ENCODE results near the gene SBF2. TPM values are rescaled to one million over a fixed set of nuclear protein-coding genes. Genes with fewer than 3 reads are reported as not detected.

The SBF2 gene
- polyA plus RNA-seq, 1 donor from 2014 or later = 53.4 TPM

DNA sequence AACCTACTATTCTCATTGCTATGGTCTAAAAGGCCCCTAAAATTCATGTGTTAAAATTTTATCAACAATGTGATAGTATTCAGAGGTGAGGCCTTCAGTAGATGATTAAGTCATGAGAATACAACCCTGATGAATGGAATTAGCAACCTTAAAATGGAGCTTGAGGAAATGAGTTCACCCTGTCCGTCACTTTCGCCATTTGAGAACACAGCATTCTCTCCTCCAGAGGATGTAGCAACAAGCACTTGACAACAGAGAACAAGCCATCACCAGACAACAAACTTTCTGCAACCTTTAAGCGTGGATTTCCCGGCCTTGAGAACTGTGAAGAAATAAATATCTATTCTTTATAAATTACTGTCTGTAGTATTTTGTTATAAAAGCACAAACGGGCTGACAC lies 197.0 kb downstream of the SBF2 start:
- Histone ChIP-seq H3K4me2 (ENCODE audit: low read length) (no peak overlapping the region), H3K9me2 (ENCODE audit: insufficient read depth, low read length) (no peaks in the 10 kb centered on the region), H3K4me3 (ENCODE audit: low read length) (no peak overlapping the region)

DNA sequence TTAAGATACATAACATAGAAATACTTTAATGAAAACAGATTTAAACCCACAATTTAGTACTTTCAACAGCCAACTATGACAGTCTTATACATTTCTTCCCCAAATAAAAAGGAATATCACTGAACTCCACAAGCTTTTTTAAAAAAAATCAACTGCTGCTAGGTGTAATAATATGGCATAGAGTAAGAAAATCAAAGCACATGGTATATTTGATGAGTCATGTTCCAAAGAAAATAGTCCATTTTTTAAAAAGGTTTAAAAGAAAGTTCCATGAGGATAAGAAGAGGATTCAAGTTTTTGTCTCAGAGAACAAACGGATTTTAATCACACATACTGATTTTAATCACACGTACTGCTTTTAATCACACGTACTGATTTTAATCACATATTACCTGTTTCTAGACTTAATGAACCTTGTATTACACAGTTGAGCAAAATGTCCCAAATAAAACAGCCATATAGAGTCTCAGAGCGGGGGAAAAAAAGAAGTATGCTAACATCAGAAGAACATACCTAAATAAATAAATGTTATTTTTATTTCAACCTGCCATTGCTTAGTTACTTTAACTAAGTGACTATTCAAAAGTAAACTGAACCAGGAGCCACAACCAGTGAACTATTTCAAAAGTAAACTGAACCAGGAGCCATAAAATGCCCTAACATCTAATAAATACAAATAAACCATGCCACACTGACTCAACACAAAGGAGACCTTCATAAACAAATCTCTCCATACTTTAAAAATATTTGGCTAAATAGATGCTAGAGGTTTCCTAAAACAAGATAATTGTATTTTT lies 198.4 kb downstream of the SBF2 start:
- Histone ChIP-seq H3K79me2 (replicated peaks; ENCODE audit: insufficient read depth, low read length) (no peaks in the 10 kb centered on the region), H2AFZ (ENCODE audit: low read depth, low read length) (no peak overlapping the region), H3K27me3 (ENCODE audit: insufficient read depth, low read depth, low read length) (no peaks in the 10 kb centered on the region), H4K20me1 (ENCODE audit: insufficient read depth) (no peaks in the 10 kb centered on the region), H3F3A (ENCODE audit: insufficient read depth, low read length, poor library complexity, severe bottlenecking) (no peaks in the 10 kb centered on the region), H3K36me3 (ENCODE audit: insufficient read depth, low read length) (no peaks in the 10 kb centered on the region), H3K9me2 (ENCODE audit: insufficient read depth, low read length) (no peaks in the 10 kb centered on the region), H3K27ac (ENCODE audit: low read length) (no peak overlapping the region), H3K9me3 (ENCODE audit: low read length) (no peaks in the 10 kb centered on the region), H3K4me2 (ENCODE audit: low read length) (no peak overlapping the region), H3K9ac (ENCODE audit: low read length) (no peak overlapping the region), H3K4me3 (ENCODE audit: low read length) (no peak overlapping the region)
- TF ChIP-seq POLR2AphosphoS5 (IDR thresholded peaks at IDR 0.05) (no peak), TAF1 (IDR thresholded peaks at IDR 0.05; ENCODE audit: low read depth) (no peak), MXI1 (conservative IDR thresholded peaks at IDR 0.05; ENCODE audit: poor library complexity, severe bottlenecking) (no peak), EP300 (conservative IDR thresholded peaks at IDR 0.05; ENCODE audit: poor library complexity, severe bottlenecking) (no peak), RAD21 (conservative IDR thresholded peaks at IDR 0.05) (no peak), REST (IDR thresholded peaks at IDR 0.05; ENCODE audit: borderline replicate concordance) (no peak)
- TF ChIP-seq, protein P1, sequence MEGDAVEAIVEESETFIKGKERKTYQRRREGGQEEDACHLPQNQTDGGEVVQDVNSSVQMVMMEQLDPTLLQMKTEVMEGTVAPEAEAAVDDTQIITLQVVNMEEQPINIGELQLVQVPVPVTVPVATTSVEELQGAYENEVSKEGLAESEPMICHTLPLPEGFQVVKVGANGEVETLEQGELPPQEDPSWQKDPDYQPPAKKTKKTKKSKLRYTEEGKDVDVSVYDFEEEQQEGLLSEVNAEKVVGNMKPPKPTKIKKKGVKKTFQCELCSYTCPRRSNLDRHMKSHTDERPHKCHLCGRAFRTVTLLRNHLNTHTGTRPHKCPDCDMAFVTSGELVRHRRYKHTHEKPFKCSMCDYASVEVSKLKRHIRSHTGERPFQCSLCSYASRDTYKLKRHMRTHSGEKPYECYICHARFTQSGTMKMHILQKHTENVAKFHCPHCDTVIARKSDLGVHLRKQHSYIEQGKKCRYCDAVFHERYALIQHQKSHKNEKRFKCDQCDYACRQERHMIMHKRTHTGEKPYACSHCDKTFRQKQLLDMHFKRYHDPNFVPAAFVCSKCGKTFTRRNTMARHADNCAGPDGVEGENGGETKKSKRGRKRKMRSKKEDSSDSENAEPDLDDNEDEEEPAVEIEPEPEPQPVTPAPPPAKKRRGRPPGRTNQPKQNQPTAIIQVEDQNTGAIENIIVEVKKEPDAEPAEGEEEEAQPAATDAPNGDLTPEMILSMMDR (IDR thresholded peaks at IDR 0.05; ENCODE audit: poor library complexity, severe bottlenecking) = no peak

More for the DNA sequence above, 197.0 kb downstream of the SBF2 start:
- no peaks in the 10 kb centered on the region for H4K20me1 ChIP-seq (ENCODE audit: insufficient read depth)
- TF ChIP-seq SMC3 (conservative IDR thresholded peaks at IDR 0.05; ENCODE audit: poor library complexity) (no peak), EZH2 (IDR thresholded peaks at IDR 0.05; ENCODE audit: borderline replicate concordance, insufficient read depth, low read length, poor library complexity, severe bottlenecking) (no peak), EP300 (conservative IDR thresholded peaks at IDR 0.05; ENCODE audit: poor library complexity, severe bottlenecking) (no peak), REST (IDR thresholded peaks at IDR 0.05; ENCODE audit: borderline replicate concordance) (no peak), RAD21 (conservative IDR thresholded peaks at IDR 0.05) (no peak), TAF1 (IDR thresholded peaks at IDR 0.05; ENCODE audit: low read depth) (no peak), MXI1 (conservative IDR thresholded peaks at IDR 0.05; ENCODE audit: poor library complexity, severe bottlenecking) (no peak), POLR2AphosphoS5 (IDR thresholded peaks at IDR 0.05) (no peak)
- TF ChIP-seq, protein P1 (IDR thresholded peaks at IDR 0.05; ENCODE audit: poor library complexity, severe bottlenecking) = no peak
- no peaks in the 10 kb centered on the region for H3F3A ChIP-seq (ENCODE audit: insufficient read depth, low read length, poor library complexity, severe bottlenecking)
- H3K36me3 ChIP-seq (ENCODE audit: insufficient read depth, low read length) = no peaks in the 10 kb centered on the region
- H3K27ac ChIP-seq (ENCODE audit: low read length) = no peak overlapping the region
- H2AFZ ChIP-seq (ENCODE audit: low read depth, low read length) = no peak overlapping the region
- H3K79me2 ChIP-seq (replicated peaks; ENCODE audit: insufficient read depth, low read length) = no peaks in the 10 kb centered on the region
- H3K9ac ChIP-seq (ENCODE audit: low read length) = no peak overlapping the region
- H3K9me3 ChIP-seq (ENCODE audit: low read length) = no peaks in the 10 kb centered on the region
- H3K27me3 ChIP-seq (ENCODE audit: insufficient read depth, low read depth, low read length) = no peaks in the 10 kb centered on the region
